ENCODE results near the gene ABCC3.

The ABCC3 gene

DNA sequence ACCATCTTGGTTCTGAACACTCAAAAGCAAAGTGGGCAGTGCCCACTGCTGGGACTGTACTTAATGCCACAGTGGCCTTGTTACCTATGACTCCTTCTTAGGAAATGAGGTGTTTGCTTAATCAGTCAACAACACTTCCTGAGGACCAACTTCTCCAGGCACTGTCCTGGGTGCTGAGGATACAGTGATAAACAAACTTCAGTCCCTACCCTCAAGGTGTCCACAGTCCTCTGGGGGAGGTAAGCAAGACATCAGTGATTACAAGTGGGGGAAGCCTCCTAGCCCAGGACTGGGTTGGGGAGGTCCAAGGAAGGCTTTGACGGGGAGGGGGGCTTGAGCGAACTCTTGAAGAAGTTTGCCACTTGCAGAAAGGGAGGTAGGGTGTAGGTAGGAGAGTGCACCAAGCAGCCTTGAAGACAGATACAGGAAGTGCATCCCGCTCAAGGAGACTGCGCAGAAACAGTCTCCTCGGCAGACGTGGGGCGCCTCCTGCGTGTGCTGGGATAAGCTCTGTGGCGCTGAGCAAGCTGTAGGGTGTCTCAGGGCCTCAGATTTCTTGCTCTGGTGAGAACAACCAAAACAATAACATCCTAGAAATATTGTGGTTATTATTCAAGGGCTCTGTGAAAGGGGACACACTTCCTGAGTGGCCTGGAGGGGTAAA, 2.6 kb upstream of the ABCC3 start:
- ChIA-PET POLR2A (interaction anchor here (1.5 kb wide), 1 partner anchor 75 kb away, joined by 4 read pairs; no protein-coding TSS in a partner anchor), CTCF (interaction anchor here (0.6 kb wide), 1 partner anchor 9 kb away, joined by 3 read pairs; no protein-coding TSS in a partner anchor)
- no peak for DNase-seq (ENCODE audit: extremely low spot score)
- no peak for TF ChIP-seq FOXK2 (IDR thresholded peaks at IDR 0.05)
- no peak for TF ChIP-seq ARNT (IDR thresholded peaks at IDR 0.05)
- TF ChIP-seq FOXM1 (IDR thresholded peaks at IDR 0.05; ENCODE audit: borderline replicate concordance) = no peak
- TF ChIP-seq HDGF (IDR thresholded peaks at IDR 0.05; ENCODE audit: borderline replicate concordance) = no peak
- TF ChIP-seq SUZ12 (IDR thresholded peaks at IDR 0.05) = no peak
- no peak for TF ChIP-seq FOXA1 (IDR thresholded peaks at IDR 0.05)
- TF ChIP-seq L3MBTL2 (conservative IDR thresholded peaks at IDR 0.05) = no peak
- TF ChIP-seq SP1 (IDR thresholded peaks at IDR 0.05) = no peak
- TF ChIP-seq LEF1 (IDR thresholded peaks at IDR 0.05; ENCODE audit: borderline replicate concordance) = no peak
- TF ChIP-seq NFRKB (IDR thresholded peaks at IDR 0.05) = no peak
- TF ChIP-seq CTBP1 (IDR thresholded peaks at IDR 0.05; ENCODE audit: borderline replicate concordance) = no peak
- TF ChIP-seq ELF4 (IDR thresholded peaks at IDR 0.05) = no peak
- TF ChIP-seq BHLHE40 (IDR thresholded peaks at IDR 0.05; ENCODE audit: borderline replicate concordance) = no peak
- no peak for TF ChIP-seq ZNF384 (IDR thresholded peaks at IDR 0.05)
- no peak for TF ChIP-seq TARDBP (IDR thresholded peaks at IDR 0.05)
- TF ChIP-seq, protein P1, sequence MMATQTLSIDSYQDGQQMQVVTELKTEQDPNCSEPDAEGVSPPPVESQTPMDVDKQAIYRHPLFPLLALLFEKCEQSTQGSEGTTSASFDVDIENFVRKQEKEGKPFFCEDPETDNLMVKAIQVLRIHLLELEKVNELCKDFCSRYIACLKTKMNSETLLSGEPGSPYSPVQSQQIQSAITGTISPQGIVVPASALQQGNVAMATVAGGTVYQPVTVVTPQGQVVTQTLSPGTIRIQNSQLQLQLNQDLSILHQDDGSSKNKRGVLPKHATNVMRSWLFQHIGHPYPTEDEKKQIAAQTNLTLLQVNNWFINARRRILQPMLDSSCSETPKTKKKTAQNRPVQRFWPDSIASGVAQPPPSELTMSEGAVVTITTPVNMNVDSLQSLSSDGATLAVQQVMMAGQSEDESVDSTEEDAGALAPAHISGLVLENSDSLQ (IDR thresholded peaks at IDR 0.05) = no peak

DNA sequence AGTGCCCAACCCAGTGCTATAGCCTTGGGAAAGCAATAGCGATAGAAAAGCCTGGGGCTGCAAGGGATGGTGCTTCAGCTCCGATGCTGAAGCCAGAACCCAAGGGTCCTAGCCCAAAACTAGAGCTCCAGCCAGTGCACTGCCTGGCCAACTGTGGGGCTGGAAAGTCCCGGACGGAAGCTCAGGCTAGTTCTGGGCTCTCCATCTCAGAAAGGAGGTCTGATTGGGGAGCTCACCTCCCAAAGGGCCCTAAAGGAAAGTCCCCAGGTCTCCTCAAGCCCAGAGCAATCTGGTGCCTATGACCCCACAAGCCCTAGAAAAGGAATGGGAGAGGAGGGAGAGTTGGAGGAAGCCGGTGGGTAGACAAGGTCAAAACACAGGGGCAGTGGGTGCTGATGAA, 2.0 kb upstream of the ABCC3 start:
- TF ChIP-seq FOXM1 (IDR thresholded peaks at IDR 0.05; ENCODE audit: borderline replicate concordance) (no peak), LEF1 (IDR thresholded peaks at IDR 0.05; ENCODE audit: borderline replicate concordance) (no peak), TARDBP (IDR thresholded peaks at IDR 0.05) (no peak), HDGF (IDR thresholded peaks at IDR 0.05; ENCODE audit: borderline replicate concordance) (no peak), FOXK2 (IDR thresholded peaks at IDR 0.05) (no peak), ZNF384 (IDR thresholded peaks at IDR 0.05) (no peak), ARNT (IDR thresholded peaks at IDR 0.05) (no peak), SUZ12 (IDR thresholded peaks at IDR 0.05) (no peak), SP1 (IDR thresholded peaks at IDR 0.05) (no peak), BHLHE40 (IDR thresholded peaks at IDR 0.05; ENCODE audit: borderline replicate concordance) (no peak), CTBP1 (IDR thresholded peaks at IDR 0.05; ENCODE audit: borderline replicate concordance) (no peak), FOXA1 (IDR thresholded peaks at IDR 0.05) (no peak)
- TF ChIP-seq, protein P1 (IDR thresholded peaks at IDR 0.05) = no peak
- CTCF ChIA-PET = interaction anchor here (0.6 to 1.0 kb wide), 3 partner anchors 9 to 151 kb away, joined by 3 read pairs; no protein-coding TSS in a partner anchor
- no peak for DNase-seq (ENCODE audit: extremely low spot score)
- POLR2A ChIA-PET = interaction anchor here (0.7 to 1.5 kb wide), 2 partner anchors 58 to 74 kb away, joined by 3 to 4 read pairs; no protein-coding TSS in a partner anchor

DNA sequence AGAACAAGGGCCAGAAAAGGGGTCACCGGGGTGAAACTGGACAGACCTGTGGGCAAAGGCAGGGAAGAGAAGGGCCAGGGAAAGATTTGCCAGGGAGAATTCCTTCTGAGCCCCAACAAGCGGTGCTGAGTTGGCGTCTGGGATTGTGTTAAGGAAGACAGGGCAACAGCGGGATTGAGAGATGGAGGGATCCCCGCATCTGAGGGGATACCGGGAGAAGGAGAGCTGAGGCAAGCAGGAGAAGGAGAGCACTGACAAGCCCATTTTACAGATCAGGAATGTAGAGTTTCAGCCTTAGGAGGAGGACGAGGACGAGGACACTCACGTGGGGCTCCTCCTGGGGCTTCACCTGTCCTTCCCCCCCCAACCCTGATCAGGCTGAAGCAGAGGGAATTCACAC, 998 bp upstream of the ABCC3 start:
- TF ChIP-seq SUZ12 (IDR thresholded peaks at IDR 0.05) = no peak
- TF ChIP-seq BHLHE40 (IDR thresholded peaks at IDR 0.05; ENCODE audit: borderline replicate concordance) = no peak
- no peak for TF ChIP-seq L3MBTL2 (conservative IDR thresholded peaks at IDR 0.05)
- TF ChIP-seq FOXA1 (IDR thresholded peaks at IDR 0.05) = no peak
- TF ChIP-seq HDGF (IDR thresholded peaks at IDR 0.05; ENCODE audit: borderline replicate concordance) = no peak
- TF ChIP-seq CTBP1 (IDR thresholded peaks at IDR 0.05; ENCODE audit: borderline replicate concordance) = no peak
- no peak for TF ChIP-seq ELF4 (IDR thresholded peaks at IDR 0.05)
- TF ChIP-seq TARDBP (IDR thresholded peaks at IDR 0.05) = no peak
- no peak for TF ChIP-seq FOXK2 (IDR thresholded peaks at IDR 0.05)
- no peak for TF ChIP-seq ZNF384 (IDR thresholded peaks at IDR 0.05)
- no peak for DNase-seq (ENCODE audit: extremely low spot score)
- ChIA-PET CTCF (no interaction called here), POLR2A (interaction anchor here (1.5 kb wide), 1 partner anchor 73 kb away, joined by 4 read pairs; no protein-coding TSS in a partner anchor)

DNA sequence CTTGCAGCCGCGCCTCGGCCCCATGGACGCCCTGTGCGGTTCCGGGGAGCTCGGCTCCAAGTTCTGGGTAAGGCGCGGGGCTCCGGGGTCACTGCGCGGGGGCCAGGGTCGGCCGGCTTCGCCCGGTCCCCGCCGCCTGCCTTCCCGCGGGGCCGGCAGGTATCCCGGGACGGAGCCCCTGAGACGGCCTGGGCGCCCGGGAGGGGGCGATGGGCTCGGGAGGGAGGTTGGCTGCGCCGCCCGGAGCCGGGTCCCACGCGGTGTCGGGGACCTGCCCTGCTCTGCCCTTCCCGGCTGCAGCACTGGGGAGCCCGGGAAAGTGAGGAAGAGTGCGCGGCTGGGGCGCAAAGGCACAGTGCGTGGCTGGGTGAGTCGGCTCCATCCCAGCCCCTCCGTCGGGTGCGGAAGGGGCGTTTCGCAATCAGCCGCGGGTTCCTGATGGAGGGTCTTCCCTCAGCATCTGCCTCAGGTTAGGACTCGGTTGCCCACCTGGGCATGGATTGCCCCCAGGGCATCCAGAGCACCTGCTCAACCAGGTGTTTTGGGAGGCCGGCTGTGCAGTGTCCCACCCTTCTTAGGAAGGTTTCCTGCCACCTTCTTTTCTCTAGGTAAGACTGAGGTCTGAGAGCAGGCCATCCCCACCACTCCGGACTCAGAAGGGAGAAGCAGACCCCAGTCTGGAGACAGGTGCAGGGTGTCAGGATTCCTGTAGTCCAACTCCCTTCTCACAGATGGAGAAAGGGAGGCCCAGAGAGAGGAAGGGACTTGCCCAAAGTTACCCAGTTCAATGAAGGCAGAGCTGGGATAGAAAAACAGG, 442 bp downstream of the ABCC3 start:
- no peak for DNase-seq (ENCODE audit: extremely low spot score)

DNA sequence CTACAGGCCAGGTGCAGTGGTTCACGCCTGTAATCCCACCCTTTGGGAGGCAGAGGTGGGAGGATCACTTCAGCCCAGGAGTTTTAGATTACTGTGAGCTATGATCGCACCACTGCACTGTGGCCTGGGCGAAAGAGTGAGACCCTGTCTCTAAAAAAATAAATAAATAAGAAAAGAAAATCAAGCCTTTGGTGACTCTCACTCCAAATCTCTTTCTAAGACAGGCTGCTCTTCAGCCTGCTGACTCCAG, 976 bp downstream of the ABCC3 start:
- CTCF ChIA-PET = interaction anchor here (1.3 kb wide), 1 partner anchor 85 kb away, joined by 6 read pairs; no protein-coding TSS in a partner anchor
- POLR2A ChIA-PET = no interaction called here
- no peak for DNase-seq (ENCODE audit: extremely low spot score)

More for the DNA sequence above, 442 bp downstream of the ABCC3 start:
- ChIA-PET POLR2A (no interaction called here), CTCF (no interaction called here)
- TF ChIP-seq ZNF384 (IDR thresholded peaks at IDR 0.05) = no peak
- TF ChIP-seq BHLHE40 (IDR thresholded peaks at IDR 0.05; ENCODE audit: borderline replicate concordance) = no peak
- no peak for TF ChIP-seq LEF1 (IDR thresholded peaks at IDR 0.05; ENCODE audit: borderline replicate concordance)
- no peak for TF ChIP-seq FOXK2 (IDR thresholded peaks at IDR 0.05)
- TF ChIP-seq L3MBTL2 (conservative IDR thresholded peaks at IDR 0.05) = no peak
- TF ChIP-seq ELF4 (IDR thresholded peaks at IDR 0.05) = no peak
- no peak for TF ChIP-seq TARDBP (IDR thresholded peaks at IDR 0.05)
- no peak for TF ChIP-seq FOXM1 (IDR thresholded peaks at IDR 0.05; ENCODE audit: borderline replicate concordance)
- no peak for TF ChIP-seq ARNT (IDR thresholded peaks at IDR 0.05)
- no peak for TF ChIP-seq CTBP1 (IDR thresholded peaks at IDR 0.05; ENCODE audit: borderline replicate concordance)
- TF ChIP-seq, protein P1 (IDR thresholded peaks at IDR 0.05) = no peak
- no peak for TF ChIP-seq NFRKB (IDR thresholded peaks at IDR 0.05)

More for the DNA sequence above, 976 bp downstream of the ABCC3 start:
- TF ChIP-seq ELF4 (IDR thresholded peaks at IDR 0.05) (no peak), BHLHE40 (IDR thresholded peaks at IDR 0.05; ENCODE audit: borderline replicate concordance) (no peak), FOXA1 (IDR thresholded peaks at IDR 0.05) (no peak), TARDBP (IDR thresholded peaks at IDR 0.05) (no peak), LEF1 (IDR thresholded peaks at IDR 0.05; ENCODE audit: borderline replicate concordance) (no peak), L3MBTL2 (conservative IDR thresholded peaks at IDR 0.05) (no peak), HDGF (IDR thresholded peaks at IDR 0.05; ENCODE audit: borderline replicate concordance) (no peak), CTBP1 (IDR thresholded peaks at IDR 0.05; ENCODE audit: borderline replicate concordance) (no peak)

All from HEK293T (cell line).